ENCODE measurements around the gene DCAF11. TPM values are rescaled to one million over a fixed set of nuclear protein-coding genes. Genes with fewer than 3 reads are reported as not detected.
"Not testable (repeated sequence)": the region's sequence is repeated elsewhere in the genome, so short reads cannot be mapped to it uniquely, and the experiment has no call there.

DCAF11 gene
- polyA plus RNA-seq, 5 donors: 59.5 to 74.4 (median 65.9) TPM

DNA sequence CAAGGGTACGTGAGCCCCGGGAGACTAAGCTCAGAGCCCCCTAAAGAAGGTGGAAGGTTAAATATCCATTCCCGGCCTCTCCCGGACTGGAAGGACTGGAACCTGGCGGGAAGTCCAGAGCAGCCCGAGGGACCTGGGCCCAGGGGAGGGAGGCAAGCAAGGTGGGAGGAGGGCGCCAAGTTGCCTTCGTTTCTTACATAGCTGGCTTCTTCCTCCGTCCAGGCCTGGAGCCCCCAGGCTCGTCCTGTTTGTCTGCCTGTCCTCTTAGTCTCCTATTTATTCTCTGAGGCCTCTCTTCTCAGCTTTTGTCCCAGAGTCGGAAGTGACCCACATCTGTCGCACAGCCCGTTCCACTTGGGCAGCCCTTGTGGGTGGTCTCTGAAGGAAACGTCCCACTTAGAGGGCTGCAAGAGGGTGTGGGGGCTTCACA, 19.7 kb upstream of the DCAF11 start:
- DNase-seq: no peak

DNA sequence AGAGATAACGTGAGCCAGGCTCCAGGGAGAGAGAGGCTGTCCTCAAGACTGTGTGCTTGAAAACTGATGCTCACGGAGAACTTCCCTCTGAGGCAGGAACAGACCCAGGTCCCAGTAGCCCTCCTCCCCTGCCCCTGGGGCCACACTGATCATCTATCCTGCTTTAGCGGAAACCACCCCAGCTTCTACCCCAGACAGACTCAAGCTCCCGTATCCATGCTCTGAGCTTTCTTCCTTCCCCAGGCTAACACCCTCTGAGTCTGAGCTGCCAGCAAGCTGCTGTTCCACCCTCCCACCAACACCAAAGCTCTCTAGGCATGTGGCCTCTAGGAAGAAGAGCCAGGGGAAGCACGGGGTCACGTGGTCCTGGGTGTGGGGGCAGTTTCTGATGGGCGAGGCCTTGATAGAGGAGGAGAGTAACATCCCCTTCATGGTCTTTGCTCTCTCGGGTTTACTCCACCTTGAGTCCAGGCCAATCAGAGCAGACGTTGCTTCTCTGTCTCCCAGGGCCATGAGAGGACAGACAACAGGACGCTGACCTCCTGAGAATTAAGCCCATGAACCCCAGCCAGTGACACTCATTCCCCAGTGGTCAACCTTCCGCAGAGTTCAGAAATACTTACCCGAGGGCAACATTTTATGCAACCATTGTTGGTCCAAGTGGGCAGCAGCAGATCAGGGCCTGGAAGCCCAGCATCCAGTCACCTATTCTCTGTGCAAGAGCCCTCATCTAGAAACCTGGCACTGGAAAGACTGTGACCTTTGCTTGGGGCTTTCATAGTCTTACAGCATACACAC, 19.1 kb upstream of the DCAF11 start:
- peak in 1 of 2 donors; percentile 28 for DNase-seq

DNA sequence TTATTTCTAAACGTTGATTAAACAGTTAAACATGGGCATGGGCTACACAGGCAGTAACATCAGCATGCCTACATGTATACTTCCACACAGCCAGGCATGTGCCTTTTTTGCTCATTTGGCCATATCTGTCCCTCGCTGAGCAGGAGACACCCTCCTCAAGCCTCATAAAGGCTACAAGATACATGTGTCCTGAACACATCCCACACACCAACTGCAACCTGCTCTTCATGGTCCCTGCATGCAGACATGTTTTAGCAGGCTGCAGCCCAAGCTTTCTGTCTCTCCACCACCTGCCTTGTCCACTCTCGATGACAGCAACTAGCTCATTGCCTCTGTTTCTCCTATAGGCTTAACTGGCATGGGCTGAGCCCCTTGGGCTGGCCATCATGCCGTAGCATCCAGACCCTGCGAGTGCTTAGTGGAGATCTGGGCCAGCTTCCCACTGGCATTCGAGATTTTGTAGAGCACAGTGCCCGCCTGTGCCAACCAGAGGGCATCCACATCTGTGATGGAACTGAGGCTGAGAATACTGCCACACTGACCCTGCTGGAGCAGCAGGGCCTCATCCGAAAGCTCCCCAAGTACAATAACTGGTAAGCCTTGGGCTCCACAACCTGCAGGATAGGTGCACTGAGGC, 17.9 kb upstream of the DCAF11 start:
- DNase-seq: no peak

GRCh38 chr14:24098229-24098926, 16.2 kb upstream of the DCAF11 start:
- no peak for DNase-seq

DNA sequence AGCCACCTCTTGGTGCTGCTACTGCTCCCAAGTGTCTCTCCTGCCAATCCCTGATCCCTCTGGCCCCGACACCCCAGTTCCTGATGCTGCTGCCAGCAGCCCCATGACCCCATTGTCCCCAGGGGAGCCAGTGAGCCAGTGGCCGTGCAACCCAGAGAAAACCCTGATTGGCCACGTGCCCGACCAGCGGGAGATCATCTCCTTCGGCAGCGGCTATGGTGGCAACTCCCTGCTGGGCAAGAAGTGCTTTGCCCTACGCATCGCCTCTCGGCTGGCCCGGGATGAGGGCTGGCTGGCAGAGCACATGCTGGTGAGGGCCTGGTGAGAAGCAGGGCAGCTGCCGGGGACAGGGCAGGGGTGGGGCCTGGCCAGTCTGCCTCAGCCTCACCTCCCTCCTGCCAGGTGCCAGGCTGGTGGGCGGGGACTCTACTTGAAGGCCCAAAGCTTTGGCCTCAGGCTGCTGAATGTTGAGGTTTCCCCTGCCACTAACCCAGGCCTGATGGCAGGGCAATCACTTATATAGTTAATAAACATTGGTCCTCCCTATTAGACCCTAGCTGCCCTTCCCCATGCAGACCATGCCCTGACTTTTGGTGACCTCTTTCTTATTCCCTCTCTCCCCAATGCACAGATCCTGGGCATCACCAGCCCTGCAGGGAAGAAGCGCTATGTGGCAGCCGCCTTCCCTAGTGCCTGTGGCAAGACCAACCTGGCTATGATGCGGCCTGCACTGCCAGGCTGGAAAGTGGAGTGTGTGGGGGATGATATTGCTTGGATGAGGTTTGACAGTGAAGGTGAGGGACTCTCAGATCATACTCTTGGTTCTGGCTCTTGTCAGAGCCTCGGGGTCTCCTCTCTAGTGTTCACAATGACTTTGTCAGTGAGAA, 15.4 kb upstream of the DCAF11 start:
- no peak for DNase-seq

GRCh38 chr14:24100197-24100981, 14.2 kb upstream of the DCAF11 start:
- DNase-seq: no peak

- DNase-seq: no peak
Observed at GRCh38 chr14:24100982-24101494, 13.5 kb upstream of the DCAF11 start.

DNA sequence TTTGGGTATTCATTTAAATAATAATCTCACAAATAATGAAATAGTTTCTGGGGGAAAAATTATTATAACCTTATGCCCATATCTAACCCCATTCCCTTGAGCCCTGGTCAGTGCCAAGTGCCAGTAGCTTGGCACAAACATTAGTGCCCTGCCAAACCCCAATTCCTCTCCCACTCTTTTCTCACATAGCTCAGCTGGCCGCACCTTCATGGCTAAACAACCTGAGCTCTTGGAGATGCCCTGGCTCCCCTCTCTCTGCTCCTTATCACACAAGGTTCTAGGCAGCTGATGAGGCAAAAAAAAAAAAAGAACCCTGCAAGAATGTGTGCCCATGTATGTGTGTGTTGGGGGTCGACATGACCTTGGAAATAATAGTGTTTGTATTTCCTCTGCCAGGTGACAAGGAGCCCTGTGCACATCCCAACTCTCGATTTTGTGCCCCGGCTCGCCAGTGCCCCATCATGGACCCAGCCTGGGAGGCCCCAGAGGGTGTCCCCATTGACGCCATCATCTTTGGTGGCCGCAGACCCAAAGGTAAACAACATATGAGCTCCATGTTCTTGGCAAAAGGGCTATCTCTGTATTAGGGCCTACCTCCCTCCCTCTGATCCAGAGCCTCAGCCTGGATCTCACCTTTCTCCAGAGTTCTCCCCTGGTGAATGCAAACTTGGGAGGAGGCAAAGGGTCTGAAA, 12.1 kb upstream of the DCAF11 start:
- DNase-seq: no peak

- DNase-seq: no peak
Observed at GRCh38 chr14:24103451-24103850, 11.1 kb upstream of the DCAF11 start.

DNA sequence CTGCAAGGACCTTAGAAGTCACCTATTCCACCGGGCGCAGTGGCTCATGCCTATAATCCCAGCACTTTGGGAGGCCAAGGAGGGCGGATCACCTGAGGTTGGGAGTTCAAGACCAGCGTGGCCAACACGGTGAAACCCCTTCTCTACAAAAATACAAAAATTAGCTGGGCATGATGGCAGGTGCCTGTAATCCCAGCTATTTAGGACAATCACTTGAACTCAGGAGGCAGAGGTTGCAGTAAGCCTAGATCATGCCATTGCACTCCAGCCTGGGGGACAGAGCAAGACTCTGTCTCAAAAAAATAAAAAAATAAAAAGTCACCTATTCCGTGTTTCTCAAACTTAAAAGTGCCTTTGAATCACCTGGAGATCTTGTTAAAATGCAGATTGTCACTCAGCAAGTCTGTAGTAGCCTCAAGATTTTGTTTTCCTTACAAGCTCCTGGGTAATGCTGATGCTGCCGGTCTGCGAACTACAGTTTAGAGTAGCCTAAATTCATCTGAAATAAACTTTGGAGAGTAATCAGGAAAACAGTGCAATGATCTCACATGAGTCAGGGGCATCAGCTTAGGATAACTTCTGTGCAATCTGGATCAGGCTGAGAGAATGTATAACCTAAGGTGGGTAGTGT, 8.9 kb upstream of the DCAF11 start:
- not testable (repeated sequence) for DNase-seq

- no peak for DNase-seq
Observed at GRCh38 chr14:24106672-24107271, 7.8 kb upstream of the DCAF11 start.

- no peak for DNase-seq
Observed at GRCh38 chr14:24108336-24108874, 6.2 kb upstream of the DCAF11 start.

GRCh38 chr14:24110060-24110459, 4.5 kb upstream of the DCAF11 start:
- DNase-seq: no peak

DNA sequence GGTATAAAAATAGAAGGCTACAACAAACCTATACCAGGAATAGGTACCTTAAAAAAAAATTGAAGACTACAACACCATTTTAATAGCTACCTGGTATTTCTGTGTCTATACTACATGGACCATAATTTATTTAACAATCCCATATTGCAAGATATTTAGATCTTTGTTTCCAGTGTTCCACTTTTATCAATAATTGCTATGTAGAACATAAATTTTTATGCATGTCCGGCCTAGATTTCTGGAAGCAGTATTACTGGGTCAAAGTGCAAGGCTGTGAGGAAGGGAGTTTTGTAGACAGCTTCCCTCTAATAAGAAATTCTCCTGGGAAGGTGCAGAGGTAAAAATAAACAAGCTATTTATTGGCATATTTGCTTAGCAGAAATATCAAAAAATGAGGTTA, 4.1 kb upstream of the DCAF11 start:
- DNase-seq: no peak

DNA sequence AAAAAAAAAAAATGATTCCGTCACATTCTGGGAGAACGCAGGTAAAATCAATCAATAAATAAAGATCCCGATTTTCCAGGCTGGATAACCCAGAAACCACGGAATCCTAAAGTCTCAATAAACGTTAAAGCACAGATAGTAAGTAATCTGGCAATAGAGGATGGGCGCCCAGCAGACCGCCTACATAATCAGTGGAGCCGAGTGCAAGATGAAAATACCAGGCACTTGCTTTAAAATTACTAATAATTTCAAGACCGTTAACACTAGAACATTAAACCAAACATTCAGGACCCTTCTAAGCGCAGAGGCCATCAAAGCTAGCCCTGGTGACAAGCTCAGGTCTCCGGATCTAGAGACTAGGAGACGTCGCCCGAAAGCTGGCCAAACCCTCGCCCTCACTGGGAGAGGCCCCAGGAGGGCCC, 1.2 kb upstream of the DCAF11 start:
- DNase-seq: peak in 1 of 2 donors; percentile 36

DNA sequence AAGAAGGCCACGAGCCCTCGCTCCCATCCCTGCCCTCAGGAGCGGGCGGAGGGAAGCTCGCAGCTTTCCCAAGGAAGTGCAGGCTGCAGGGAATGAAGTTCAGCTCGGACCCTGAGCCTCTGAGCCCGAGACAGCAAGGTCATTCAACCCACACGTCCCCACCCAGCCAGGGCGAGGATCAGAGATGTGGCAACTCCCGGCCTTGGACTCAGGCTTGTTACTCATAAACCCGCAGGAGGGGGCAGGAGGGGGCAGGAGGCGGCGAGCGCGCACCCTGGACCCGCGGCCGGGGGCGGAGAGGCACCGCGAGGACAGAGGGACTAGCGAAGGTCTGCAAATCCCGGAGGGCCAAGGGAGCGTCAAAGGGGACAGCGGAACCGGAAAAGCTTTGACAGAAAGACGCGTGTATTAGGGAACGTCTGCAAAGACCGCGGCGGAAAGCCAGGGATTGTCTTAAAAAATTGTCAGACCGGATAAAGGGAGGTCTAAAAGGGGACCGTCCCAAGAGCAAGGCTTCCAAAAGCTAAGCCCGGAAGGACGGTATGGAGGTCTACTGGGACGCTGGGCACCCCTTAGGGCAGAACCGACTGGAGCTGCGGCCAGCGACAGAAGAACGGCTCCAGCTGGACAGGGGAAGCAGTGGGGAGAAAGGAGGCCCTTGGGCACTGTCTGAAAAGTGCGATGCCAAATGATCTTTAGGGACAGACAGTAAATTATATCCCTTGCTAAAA, 611 bp upstream of the DCAF11 start:
- peak in 1 of 2 donors; percentile 92 for DNase-seq

DNA sequence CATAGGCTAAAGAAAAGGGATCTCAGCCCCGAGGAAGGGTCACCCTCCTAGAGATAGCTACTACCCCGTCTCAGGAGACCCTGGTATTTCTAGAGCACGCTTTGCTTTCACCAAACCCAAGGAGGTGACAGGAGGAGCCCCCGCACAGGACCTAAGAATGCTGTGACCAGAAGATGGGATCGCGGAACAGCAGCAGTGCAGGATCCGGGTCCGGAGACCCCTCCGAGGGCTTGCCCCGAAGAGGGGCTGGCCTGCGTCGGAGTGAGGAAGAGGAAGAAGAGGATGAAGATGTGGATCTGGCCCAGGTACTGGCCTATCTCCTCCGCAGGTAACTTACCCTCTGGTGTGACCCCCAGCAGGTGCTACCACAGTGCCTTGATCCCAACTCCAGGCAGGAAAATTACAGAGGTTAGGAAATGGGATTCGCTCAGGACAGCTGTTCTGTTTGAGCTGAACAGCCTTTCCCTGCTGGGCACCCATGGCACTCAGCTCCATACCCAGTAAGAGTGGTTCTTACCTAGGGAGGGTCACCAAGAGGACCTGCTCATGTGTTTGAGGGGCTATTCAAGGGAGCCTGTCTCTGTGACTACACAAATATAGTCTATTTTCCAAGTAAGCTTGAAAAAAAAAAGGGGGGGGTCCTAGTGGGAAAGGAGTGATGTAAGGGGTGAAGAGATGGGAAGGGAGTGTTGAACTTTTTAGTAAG, 998 bp downstream of the DCAF11 start:
- no peak for DNase-seq

Data from right lung (tissue), 5 donors.